HG03103 (cell line): ENCODE measurements around the gene ARHGDIG.
"Not testable (repeated sequence)": the region's sequence is repeated elsewhere in the genome, so short reads cannot be mapped to it uniquely, and the experiment has no call there.

Experiments used
- ATAC-seq: cut with Tn5 transposase; IDR thresholded peaks from one replicate; pipeline ENCODE4 v1.9.1; 2021; ENCODE audit warnings: low read depth; ENCODE audit not compliant: unreplicated experiment

ARHGDIG gene

GRCh38 chr16:322476-323143 lies 42.2 kb downstream of the ARHGDIG start:
- ATAC-seq, result no peak

GRCh38 chr16:324201-324450 lies 43.7 kb downstream of the ARHGDIG start:
- no peak for ATAC-seq

GRCh38 chr16:324451-325334 lies 44.3 kb downstream of the ARHGDIG start:
- ATAC-seq, result no peak

GRCh38 chr16:325375-326145 lies 45.2 kb downstream of the ARHGDIG start:
- no peak for ATAC-seq

GRCh38 chr16:330741-331140 lies 50.4 kb downstream of the ARHGDIG start:
- ATAC-seq, result no peak

GRCh38 chr16:331181-331814 lies 50.9 kb downstream of the ARHGDIG start:
- not testable (repeated sequence) for ATAC-seq
